Measurements from ENCODE around the gene NUCB1.
"Not testable (repeated sequence)": the region's sequence is repeated elsewhere in the genome, so short reads cannot be mapped to it uniquely, and the experiment has no call there.

Gene NUCB1

GRCh38 chr19:48887861-48888612 lies 12.1 kb upstream of the NUCB1 start:
- Mint-ChIP-seq H3K27me3 (peaks cover 3% of the 10 kb centered on the region), H3K4me3 (no peak overlapping the region), H3K4me1 (no peaks in the 10 kb centered on the region), H3K9me3 (no peaks in the 10 kb centered on the region), H3K36me3 (no peaks in the 10 kb centered on the region), H3K27ac (no peak overlapping the region)

- not testable (repeated sequence) for H3K4me1 Mint-ChIP-seq, H3K4me3 Mint-ChIP-seq, H3K36me3 Mint-ChIP-seq, H3K9me3 Mint-ChIP-seq, H3K27ac Mint-ChIP-seq, H3K27me3 Mint-ChIP-seq
Observed at GRCh38 chr19:48889496-48889895, 10.6 kb upstream of the NUCB1 start.

GRCh38 chr19:48890551-48890950 lies 9.6 kb upstream of the NUCB1 start:
- Mint-ChIP-seq H3K4me1 (peaks cover 3% of the 10 kb centered on the region), H3K27ac (no peak overlapping the region), H3K4me3 (no peak overlapping the region), H3K36me3 (no peaks in the 10 kb centered on the region), H3K9me3 (no peaks in the 10 kb centered on the region), H3K27me3 (peaks cover 3% of the 10 kb centered on the region)

GRCh38 chr19:48895226-48895625 lies 4.9 kb upstream of the NUCB1 start:
- Mint-ChIP-seq H3K9me3 (no peaks in the 10 kb centered on the region), H3K4me1 (peaks cover 13% of the 10 kb centered on the region), H3K27ac (peak overlapping the region; percentile 15), H3K27me3 (peaks cover 3% of the 10 kb centered on the region), H3K36me3 (no peaks in the 10 kb centered on the region), H3K4me3 (peak overlapping the region; percentile 64)

- peaks cover 2% of the 10 kb centered on the region for H3K36me3 Mint-ChIP-seq
- no peaks in the 10 kb centered on the region for H3K9me3 Mint-ChIP-seq
- H3K4me1 Mint-ChIP-seq, result peaks cover 19% of the 10 kb centered on the region
- no peak overlapping the region for H3K27ac Mint-ChIP-seq
- peak overlapping the region; percentile 64 for H3K4me3 Mint-ChIP-seq
- peaks cover 3% of the 10 kb centered on the region for H3K27me3 Mint-ChIP-seq
Observed at GRCh38 chr19:48896191-48896720, 3.9 kb upstream of the NUCB1 start.

GRCh38 chr19:48897181-48897580 lies 2.9 kb upstream of the NUCB1 start:
- Mint-ChIP-seq H3K4me3 (no peak overlapping the region), H3K27ac (no peak overlapping the region), H3K27me3 (peaks cover 1% of the 10 kb centered on the region), H3K9me3 (no peaks in the 10 kb centered on the region), H3K4me1 (peaks cover 26% of the 10 kb centered on the region), H3K36me3 (peaks cover 4% of the 10 kb centered on the region)

GRCh38 chr19:48899386-48899749 lies 744 bp upstream of the NUCB1 start:
- H3K36me3 Mint-ChIP-seq, H3K9me3 Mint-ChIP-seq, H3K27me3 Mint-ChIP-seq: not testable (repeated sequence)
- Mint-ChIP-seq H3K4me1 (peaks cover 31% of the 10 kb centered on the region), H3K4me3 (peak overlapping the region; percentile 99), H3K27ac (peak overlapping the region; percentile 95)

- Mint-ChIP-seq H3K4me3 (peak overlapping the region; percentile 99), H3K27me3 (no peaks in the 10 kb centered on the region), H3K27ac (peak overlapping the region; percentile 98), H3K4me1 (peaks cover 28% of the 10 kb centered on the region), H3K9me3 (no peaks in the 10 kb centered on the region), H3K36me3 (peaks cover 4% of the 10 kb centered on the region)
Observed at GRCh38 chr19:48900477-48901406, 630 bp downstream of the NUCB1 start.

GRCh38 chr19:48902291-48902690 lies 2.2 kb downstream of the NUCB1 start:
- Mint-ChIP-seq H3K4me1 (peaks cover 28% of the 10 kb centered on the region), H3K27ac (peak overlapping the region; percentile 20)
- H3K36me3 Mint-ChIP-seq, H3K4me3 Mint-ChIP-seq, H3K27me3 Mint-ChIP-seq, H3K9me3 Mint-ChIP-seq: not testable (repeated sequence)

GRCh38 chr19:48903788-48904187 lies 3.7 kb downstream of the NUCB1 start:
- not testable (repeated sequence) for H3K27me3 Mint-ChIP-seq, H3K4me3 Mint-ChIP-seq, H3K27ac Mint-ChIP-seq, H3K9me3 Mint-ChIP-seq, H3K36me3 Mint-ChIP-seq
- peaks cover 28% of the 10 kb centered on the region for H3K4me1 Mint-ChIP-seq

- Mint-ChIP-seq H3K36me3 (peaks cover 9% of the 10 kb centered on the region), H3K9me3 (no peaks in the 10 kb centered on the region), H3K4me3 (no peak overlapping the region), H3K27ac (peak overlapping the region; percentile 62), H3K4me1 (peaks cover 17% of the 10 kb centered on the region), H3K27me3 (no peaks in the 10 kb centered on the region)
Observed at GRCh38 chr19:48905664-48906063, 5.6 kb downstream of the NUCB1 start.

GRCh38 chr19:48906324-48906723 lies 6.2 kb downstream of the NUCB1 start:
- Mint-ChIP-seq H3K27me3 (no peaks in the 10 kb centered on the region), H3K27ac (peak overlapping the region; percentile 62), H3K4me1 (peaks cover 11% of the 10 kb centered on the region), H3K4me3 (no peak overlapping the region), H3K36me3 (peaks cover 7% of the 10 kb centered on the region), H3K9me3 (no peaks in the 10 kb centered on the region)

- Mint-ChIP-seq H3K27ac (no peak overlapping the region), H3K9me3 (no peaks in the 10 kb centered on the region), H3K4me1 (peaks cover under 1% of the 10 kb centered on the region), H3K27me3 (no peaks in the 10 kb centered on the region), H3K36me3 (peaks cover 7% of the 10 kb centered on the region), H3K4me3 (no peak overlapping the region)
Observed at GRCh38 chr19:48907671-48908070, 7.6 kb downstream of the NUCB1 start.

- H3K27ac Mint-ChIP-seq, H3K9me3 Mint-ChIP-seq, H3K27me3 Mint-ChIP-seq, H3K4me3 Mint-ChIP-seq, H3K4me1 Mint-ChIP-seq: not testable (repeated sequence)
- peaks cover 16% of the 10 kb centered on the region for H3K36me3 Mint-ChIP-seq
Observed at GRCh38 chr19:48909424-48910077, 9.4 kb downstream of the NUCB1 start.

- Mint-ChIP-seq H3K4me1 (no peaks in the 10 kb centered on the region), H3K36me3 (peaks cover 16% of the 10 kb centered on the region), H3K27me3 (no peaks in the 10 kb centered on the region), H3K4me3 (no peak overlapping the region), H3K27ac (no peak overlapping the region), H3K9me3 (no peaks in the 10 kb centered on the region)
Observed at GRCh38 chr19:48910803-48911202, 10.7 kb downstream of the NUCB1 start.
